AG09309 (cell line): ENCODE results near the gene PSORS1C2.

Source experiments
- DNase-seq: peaks from one replicate; pipeline ENCODE4 v3.0.0-alpha.2; 2010; ENCODE audit warnings: low read depth
- H3K4me3 ChIP-seq: 2 replicates; pipeline ENCODE4 v1.5.1; 2011; ENCODE audit warnings: mild to moderate bottlenecking, low read depth, low read length, moderate library complexity; ENCODE audit not compliant: control insufficient read depth
- TF ChIP-seq, protein P1 (sequence below): IDR thresholded peaks from 2 replicates; pipeline ENCODE4 v1.5.1; 2011; ENCODE audit warnings: mild to moderate bottlenecking, low read depth, low read length, inconsistent platforms; ENCODE audit not compliant: insufficient read depth, control insufficient read depth; ENCODE audit errors: missing control alignments

Gene PSORS1C2

DNA sequence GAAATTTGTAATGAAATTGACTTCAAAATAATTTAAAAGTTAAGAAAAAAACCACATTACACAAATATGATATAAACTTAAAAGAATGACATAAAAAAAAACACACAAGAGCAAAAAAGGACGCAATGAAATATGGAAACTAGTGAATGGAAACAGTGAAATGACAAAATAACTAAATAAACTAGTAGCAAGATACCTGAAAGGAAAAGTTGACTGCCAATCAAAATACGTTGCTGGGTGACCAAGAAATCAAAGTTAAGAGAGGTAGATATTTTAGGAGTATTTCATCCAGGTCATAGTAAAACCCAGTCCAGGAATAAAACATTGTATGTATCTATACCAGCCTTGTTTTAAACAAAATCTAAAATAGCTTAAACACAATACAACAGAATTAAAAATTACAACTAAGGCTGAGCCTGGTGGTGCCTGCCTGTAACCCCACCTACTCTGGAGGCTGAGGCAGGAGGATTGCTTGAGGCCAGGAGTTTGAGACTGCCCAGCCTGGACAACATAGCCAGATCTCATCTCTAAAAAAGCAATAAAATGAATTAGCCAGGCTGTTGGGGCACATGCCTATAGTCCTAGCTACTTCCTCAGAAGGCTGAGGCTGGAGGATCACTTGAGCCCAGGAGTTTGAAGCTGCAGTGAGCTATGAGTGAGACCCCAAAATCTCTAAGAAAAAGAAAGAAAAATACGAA, 48.4 kb downstream of the PSORS1C2 start:
- DNase-seq: no peak
- TF ChIP-seq, protein P1, sequence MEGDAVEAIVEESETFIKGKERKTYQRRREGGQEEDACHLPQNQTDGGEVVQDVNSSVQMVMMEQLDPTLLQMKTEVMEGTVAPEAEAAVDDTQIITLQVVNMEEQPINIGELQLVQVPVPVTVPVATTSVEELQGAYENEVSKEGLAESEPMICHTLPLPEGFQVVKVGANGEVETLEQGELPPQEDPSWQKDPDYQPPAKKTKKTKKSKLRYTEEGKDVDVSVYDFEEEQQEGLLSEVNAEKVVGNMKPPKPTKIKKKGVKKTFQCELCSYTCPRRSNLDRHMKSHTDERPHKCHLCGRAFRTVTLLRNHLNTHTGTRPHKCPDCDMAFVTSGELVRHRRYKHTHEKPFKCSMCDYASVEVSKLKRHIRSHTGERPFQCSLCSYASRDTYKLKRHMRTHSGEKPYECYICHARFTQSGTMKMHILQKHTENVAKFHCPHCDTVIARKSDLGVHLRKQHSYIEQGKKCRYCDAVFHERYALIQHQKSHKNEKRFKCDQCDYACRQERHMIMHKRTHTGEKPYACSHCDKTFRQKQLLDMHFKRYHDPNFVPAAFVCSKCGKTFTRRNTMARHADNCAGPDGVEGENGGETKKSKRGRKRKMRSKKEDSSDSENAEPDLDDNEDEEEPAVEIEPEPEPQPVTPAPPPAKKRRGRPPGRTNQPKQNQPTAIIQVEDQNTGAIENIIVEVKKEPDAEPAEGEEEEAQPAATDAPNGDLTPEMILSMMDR: no peak
- no peak overlapping the region for H3K4me3 ChIP-seq
